ENCODE results near the gene RANGRF. TPM values are rescaled to one million over a fixed set of nuclear protein-coding genes. Genes with fewer than 3 reads are reported as not detected.

RANGRF gene
- total RNA-seq, 1 donor from 2014 or later = 17.1 TPM

Other genes starting within 250 kb of the RANGRF start
- not detected in 2 replicates for gene ALOX15B, start 249.6 kb upstream of the RANGRF start, total RNA-seq
- not detected in 2 replicates for gene ALOX12B, start 201.0 kb upstream of the RANGRF start, total RNA-seq
- not detected in 2 replicates for gene ALOXE3, start 170.2 kb upstream of the RANGRF start, total RNA-seq
- gene HES7, start 164.6 kb upstream of the RANGRF start, total RNA-seq = 0.14 and 0.40 TPM in 2 replicates
- gene PER1, start 136.3 kb upstream of the RANGRF start, total RNA-seq = 8.0 and 11.3 TPM in 2 replicates
- gene VAMP2, start 125.7 kb upstream of the RANGRF start, total RNA-seq = 3.9 and 4.0 TPM in 2 replicates
- gene TMEM107, start 112.3 kb upstream of the RANGRF start, total RNA-seq = 15.8 and 33.2 TPM in 2 replicates
- gene BORCS6, start 98.5 kb upstream of the RANGRF start, total RNA-seq = 9.6 and 13.4 TPM in 2 replicates
- 34.4 and 60.2 TPM in 2 replicates for gene AURKB, start 78.1 kb upstream of the RANGRF start, total RNA-seq
- gene CTC1, start 40.6 kb upstream of the RANGRF start, total RNA-seq = 5.5 and 10.6 TPM in 2 replicates
- 40.7 and 52.3 TPM in 2 replicates for gene PFAS, start 39.4 kb upstream of the RANGRF start, total RNA-seq
- 0.67 and 1.1 TPM in 2 replicates for gene SLC25A35, start 6.7 kb downstream of the RANGRF start, total RNA-seq
- gene ARHGEF15, start 21.6 kb downstream of the RANGRF start, total RNA-seq = 12.7 and 17.9 TPM in 2 replicates
- not detected in 2 replicates for gene ODF4, start 51.2 kb downstream of the RANGRF start, total RNA-seq
- 3,304 and 3,763 TPM in 2 replicates for gene RPL26, start 94.5 kb downstream of the RANGRF start, total RNA-seq
- not detected in 2 replicates for gene RNF222, start 109.2 kb downstream of the RANGRF start, total RNA-seq
- 33.4 and 38.2 TPM in 2 replicates for gene NDEL1, start 147.2 kb downstream of the RANGRF start, total RNA-seq